Stimulated activated CD4-positive, alpha-beta T cell treated with anti-CD3 and anti-CD28 coated beads, Interleukin-2, amount 100 ng/mL, for 4 hours (primary cell): ENCODE results near the gene RAET1E.
"Not testable (repeated sequence)": the region's sequence is repeated elsewhere in the genome, so short reads cannot be mapped to it uniquely, and the experiment has no call there.

Experiments used
- DNase-seq: peaks from one replicate; pipeline ENCODE4 v3.0.0-alpha.2; 2020; ENCODE audit warnings: low read depth

RAET1E gene

DNA sequence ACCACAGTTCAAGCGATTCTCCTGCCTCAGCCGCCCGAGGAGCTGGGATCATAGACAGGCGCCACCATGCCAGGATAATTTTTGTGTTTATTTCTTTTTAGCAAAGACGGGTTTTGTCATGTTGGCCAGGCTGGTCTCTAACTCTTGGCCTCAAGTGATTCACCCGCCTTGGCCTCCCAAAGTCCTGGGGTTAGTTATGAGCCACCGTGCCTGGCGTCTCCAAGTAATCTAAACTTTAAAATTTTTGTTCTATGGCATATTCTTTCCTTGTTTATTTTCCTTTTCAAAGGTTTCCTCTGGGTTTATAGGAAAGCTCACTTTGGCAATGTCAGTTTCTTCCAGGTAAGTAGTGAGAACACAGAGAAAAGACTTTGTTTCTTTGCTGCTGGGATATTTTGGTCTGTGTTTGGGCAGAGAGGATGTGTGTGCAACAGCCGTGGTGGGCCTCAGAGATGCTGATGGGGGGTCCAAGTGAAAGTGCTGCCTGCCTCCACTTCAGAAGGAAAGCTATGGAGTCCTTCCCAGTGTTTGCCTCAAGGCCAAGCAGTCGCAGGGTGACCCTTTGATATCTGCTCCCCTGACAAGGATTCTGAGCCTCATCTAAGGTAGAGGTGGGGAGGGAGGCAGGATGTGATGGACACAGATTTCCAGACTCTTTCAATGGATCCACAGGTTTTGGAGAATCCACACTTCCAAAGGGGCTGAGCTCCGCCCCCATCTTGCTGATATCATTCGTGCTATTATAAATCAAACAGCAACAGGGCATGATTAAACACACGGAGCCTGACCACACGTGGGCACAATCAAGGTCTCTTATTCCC is 36.1 kb downstream of the RAET1E start:
- DNase-seq = no peak

DNA sequence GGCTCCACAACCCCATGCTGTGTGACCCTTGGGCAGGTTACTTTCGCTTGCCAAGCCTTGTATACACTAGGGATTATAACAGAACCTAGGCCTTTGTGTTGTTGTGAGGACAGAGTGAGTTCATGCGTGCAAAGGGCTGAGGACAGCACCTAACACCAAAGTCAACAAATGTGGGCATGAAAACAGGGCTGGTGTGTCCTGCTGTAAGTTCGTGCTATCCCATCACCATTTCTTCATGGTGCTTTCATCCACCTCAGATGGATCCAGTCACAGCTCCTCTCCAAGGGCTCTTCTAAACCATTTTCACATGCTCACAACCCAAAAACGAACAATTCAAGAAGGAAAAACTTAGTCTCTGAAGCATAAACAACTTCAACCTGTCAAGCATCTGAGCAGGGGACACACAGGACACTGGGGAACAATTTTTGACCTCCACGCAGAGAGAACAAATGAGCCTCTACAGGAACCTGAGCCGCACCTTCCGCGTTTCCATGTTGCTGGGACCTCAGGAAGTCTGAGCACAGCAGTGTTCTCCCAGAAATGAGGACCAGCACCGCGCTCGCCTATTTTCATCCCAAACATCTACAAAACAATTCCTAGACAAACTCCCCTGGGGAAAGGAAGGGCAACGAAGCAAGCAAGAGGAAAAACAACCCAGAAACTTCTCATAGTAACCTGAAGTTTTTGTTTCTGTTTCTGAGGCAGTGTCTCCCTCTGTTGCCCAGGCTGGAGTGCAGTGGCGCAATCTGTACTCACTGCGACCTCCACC is 36.9 kb downstream of the RAET1E start:
- DNase-seq = no peak

GRCh38 chr6:149860513-149860833 is 37.4 kb downstream of the RAET1E start:
- DNase-seq = no peak

DNA sequence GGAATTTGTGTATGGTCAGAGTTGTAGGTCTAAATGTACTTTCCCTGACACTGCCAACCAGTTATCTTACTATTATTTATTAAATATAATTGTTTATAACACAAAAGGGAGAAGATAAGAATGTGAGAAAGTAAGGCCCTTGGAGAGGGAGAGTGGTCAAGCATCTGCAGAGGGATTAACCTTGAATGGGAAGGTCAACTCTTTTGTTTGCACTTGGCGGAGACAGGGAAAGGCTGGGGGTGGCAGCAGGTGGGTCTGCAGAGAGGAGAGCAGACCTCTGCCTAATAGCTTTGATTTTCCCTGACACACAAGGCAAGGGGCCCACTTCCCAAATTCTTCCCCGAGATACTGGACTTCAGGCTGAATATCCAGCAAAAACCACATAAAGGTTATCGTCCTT is 38.0 kb downstream of the RAET1E start:
- no peak for DNase-seq

GRCh38 chr6:149859368-149859767 is 38.5 kb downstream of the RAET1E start:
- no peak for DNase-seq

DNA sequence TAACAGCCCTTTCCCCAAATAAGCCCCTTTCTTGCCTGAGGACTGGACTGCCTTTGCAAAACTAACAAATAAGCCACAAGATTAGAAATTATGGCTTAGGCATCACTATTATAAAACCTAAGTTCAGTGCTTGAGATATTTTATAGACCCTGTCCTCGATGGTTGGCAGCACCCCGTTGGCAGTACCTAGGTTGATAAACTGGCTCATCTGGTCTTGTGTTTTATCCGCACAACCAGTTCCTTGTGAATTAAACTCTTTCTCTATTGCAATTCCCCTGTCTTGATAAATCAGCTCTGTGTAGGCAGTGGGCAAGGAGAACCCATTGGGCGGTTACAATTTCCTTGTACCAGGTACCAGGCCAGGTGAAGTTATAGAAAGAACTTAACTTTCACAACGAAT is 40.4 kb downstream of the RAET1E start:
- DNase-seq = no peak

DNA sequence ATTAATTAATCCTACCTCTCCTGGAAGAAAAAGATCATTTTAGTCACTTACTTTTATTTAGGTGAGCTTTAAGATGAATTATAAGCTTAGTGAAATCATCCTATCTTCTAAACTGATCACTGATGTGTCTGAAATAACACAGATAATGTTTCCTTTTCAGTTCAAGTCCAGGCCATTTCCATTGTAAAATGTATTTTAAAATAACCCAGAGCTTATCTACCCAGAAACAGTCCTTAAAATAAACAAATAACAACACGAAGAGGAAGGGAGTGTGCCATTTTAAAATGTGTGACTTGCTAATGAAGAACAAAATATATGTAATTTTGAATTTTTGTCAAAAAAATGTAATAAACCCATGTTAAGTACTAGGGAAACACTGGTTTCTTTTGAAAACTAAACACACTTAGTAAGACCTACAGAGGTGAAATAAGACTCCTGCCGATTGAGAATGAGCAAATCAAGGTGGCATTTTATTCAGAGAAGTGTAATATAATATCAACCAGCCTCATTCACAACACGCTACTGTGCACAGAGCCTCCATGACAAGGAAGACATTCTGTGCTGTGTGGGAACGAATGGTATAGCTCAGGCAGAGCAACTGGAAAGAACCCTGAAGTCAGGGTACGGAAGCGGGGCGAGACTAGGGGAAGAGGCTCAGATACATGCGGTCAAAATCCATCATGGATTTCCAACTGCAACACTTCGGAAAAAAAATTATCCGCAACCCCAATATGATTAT is 41.5 kb downstream of the RAET1E start:
- DNase-seq = no peak

DNA sequence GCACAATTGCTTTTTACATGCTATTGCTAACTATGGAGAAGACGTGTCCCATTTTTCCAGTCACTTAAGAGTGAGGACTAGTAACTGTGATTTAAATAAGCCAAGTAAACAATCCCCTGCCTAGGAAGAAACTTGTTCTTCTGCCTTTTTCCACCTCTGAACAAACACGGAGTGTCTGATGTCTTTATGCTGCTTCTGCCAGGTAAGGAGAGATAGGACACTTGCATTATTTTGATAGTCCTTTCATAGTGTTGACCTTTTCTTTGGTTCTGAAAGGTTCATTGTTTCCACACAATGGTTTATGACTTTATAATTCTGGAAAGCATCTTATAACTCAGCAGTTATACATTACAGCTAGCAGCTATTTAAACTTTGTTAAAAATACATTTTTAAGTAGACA is 42.2 kb downstream of the RAET1E start:
- DNase-seq = no peak

DNA sequence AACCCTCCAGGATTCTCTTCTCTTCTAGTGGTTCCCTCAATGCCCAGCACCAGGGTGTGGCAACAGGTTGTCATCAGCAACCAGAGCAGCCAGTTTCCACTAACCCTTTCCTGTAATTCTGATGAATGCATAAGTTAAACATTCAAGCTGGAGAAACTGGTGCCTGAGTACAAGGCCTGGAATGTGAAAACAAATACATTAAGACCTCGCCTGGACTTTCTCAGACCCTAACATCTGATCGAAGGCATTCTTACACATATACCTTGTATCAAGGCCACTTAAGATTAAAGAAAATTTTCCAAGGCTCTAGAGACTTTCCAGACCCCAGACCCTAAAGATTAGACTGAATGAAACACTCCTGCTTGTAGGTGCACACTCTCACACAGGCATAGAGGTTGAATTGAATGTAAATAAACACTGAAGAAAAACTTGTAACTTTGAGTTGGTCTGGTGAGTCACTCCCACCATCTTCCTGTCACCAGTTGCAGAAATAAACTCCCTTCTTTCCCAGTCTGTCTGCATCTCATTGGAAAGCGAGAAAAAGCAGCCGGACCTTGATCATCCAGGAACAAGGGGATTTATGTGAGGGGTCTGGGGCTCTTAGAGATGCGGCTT is 42.8 kb downstream of the RAET1E start:
- no peak for DNase-seq

DNA sequence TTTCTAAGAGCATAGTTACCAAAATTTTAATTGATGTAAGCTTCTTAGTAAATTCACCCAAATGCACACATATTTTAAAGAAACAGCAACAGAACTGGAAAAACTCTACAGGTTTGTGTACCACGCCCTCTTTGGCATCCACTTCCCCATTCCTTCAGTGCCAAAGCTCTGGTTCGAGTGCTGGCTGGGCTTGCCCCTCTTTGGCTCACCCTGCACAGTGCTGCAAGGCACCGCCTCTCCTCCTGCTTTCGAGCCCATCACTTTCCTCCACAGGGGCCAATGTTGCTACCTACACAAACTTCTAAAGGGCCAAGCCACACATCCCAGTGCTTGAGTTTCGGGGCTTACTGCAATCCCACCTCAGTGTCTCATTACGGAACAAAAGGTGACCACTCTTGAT is 43.4 kb downstream of the RAET1E start:
- DNase-seq = no peak

- DNase-seq = not testable (repeated sequence)
Measured at GRCh38 chr6:149854017-149854416, 43.9 kb downstream of the RAET1E start.

GRCh38 chr6:149852881-149853280 is 45.0 kb downstream of the RAET1E start:
- no peak for DNase-seq

DNA sequence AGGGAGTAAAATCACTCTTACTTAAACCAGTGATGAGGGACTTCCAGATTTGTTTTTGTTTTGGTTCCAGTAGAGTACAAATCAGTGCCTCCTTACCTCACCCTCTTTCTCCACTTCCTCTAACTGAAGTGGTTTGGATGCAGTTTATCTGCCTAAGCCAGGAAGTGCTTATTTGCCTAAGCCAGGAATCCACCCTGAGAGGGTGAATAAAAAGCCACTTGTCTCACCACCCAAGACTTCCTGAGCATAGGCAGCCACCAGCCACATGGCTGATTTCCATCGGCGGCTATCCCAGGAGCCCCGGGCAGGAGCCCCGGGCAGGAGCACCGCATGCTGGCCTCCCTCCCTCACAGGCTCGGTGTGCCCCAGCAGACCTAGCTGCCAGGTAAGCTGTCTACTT is 45.7 kb downstream of the RAET1E start:
- DNase-seq = no peak

GRCh38 chr6:149851461-149852110 is 46.3 kb downstream of the RAET1E start:
- no peak for DNase-seq

- DNase-seq = not testable (repeated sequence)
Measured at GRCh38 chr6:149848343-149848742, 49.6 kb downstream of the RAET1E start.
